ENCODE data around the gene POMGNT1.

Gene POMGNT1

GRCh38 chr1:46206399-46206798 is 8.2 kb upstream of the POMGNT1 start:
- DNase-seq = no peak

DNA sequence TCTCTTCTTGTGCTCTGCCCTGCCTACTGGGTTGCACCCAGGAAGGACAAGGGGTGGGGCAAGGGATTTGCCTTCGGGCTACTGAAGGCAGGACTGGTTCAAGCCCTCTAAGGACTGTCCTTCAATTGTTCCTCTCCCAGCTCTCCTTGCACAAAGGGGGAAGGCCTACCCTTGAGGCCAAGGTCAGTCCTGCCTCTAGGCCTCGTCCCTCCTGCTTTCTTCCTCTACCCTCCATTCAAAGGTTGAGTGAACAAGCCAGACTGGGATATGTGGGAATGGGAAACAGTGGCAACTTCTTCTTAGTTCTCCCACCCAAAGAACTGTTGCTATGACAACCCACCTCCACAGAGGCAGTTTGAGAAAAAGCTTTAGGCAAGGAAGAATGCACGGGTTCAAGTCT is 7.6 kb upstream of the POMGNT1 start:
- DNase-seq = no peak

DNA sequence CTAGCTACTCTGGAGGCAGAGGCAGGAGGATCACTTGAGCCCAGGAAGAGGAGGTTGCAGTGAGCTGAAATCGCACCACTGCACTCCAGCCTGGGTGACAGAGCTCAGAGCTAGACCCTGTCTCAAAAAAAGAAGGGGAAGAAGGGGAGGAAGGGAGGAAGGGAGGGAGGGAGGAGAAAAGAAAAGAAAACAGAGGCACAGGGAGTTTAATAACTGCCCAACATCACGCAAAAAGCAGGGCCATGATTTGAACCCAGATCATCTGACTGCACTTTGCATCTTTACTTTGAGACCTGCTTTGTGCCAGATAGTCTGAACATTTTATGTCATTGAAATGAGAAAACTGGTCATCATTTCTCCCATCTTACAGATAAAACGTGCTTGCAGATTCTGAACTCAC is 6.9 kb upstream of the POMGNT1 start:
- DNase-seq = no peak

- no peak for DNase-seq
Observed at GRCh38 chr1:46204406-46204742, 6.1 kb upstream of the POMGNT1 start.

DNA sequence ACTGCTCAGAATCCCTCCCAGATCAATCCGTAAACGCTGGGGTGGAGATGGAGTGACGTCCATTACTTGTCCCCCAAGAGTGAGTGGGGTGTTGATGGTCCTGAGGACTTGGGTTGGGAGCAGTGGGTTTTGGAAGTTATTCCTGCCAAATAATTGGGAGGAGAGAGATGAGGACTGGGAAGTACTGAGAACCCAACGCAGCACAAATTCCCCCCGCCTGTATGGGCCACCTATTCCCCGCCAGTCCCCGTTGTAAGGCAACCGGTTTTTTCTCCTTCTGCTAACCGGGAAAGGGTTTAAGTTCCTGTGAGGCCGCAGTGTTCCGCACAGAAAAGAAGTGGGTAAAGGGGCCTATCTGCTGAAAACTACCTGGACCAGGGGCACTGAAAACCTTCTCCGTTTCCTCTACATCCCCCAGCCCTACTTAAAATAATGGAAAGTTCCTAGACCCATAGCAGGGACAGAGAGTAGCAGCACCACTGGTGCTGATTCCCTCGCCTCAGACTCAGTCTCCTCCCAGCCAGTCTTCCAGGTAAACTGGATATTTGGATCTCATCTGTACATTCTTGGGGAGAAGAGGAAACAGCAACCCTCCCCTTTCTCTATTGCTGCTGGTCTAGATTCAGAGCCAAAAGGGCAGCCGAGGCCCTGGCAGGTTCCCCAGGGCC is 5.6 kb upstream of the POMGNT1 start:
- DNase-seq = no peak

DNA sequence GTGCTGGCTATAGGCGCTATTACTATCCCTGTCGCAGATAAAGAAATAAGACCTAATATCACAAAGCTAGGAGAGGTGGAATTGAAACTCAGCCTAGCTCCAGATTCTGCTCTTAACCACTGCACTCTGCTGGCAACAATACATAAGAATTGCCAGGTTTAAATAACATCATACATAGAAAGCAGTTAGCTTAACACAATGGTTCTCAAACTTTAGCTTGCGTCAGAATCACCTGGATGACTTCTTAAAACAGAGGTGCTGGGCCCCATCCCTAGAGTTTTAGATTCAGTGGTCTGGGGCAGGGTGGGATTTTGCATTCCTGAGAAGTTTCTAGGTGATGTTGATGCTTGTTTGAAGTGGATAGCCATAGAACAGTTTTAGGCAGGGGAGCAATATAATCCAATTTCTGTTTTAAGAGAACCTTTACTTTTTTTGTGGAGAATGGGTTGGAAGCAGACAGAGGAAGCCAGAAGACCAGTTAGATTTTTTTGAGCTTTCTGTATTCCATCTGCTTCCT is 1.1 kb upstream of the POMGNT1 start:
- DNase-seq = no peak

DNA sequence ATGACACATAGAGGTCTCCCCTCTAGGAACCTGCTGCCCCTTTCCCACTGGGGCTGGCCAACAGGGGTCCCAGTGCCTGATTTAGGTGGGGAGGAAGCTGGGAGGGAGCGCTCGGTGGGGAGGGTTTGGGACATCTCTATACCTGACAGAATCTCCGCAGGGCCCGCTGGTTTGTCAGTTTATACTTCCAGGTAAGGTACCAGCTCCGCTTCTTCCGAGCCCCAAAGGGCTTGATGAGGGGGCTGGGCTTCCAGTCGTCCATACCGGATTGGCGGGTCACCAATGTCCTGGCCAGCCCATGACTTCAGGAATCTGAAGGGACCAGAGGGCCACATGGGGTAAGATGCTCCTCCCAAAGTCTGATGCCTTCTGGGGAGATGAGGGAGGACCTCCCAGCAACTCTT is 672 bp downstream of the POMGNT1 start:
- no peak for DNase-seq

DNA sequence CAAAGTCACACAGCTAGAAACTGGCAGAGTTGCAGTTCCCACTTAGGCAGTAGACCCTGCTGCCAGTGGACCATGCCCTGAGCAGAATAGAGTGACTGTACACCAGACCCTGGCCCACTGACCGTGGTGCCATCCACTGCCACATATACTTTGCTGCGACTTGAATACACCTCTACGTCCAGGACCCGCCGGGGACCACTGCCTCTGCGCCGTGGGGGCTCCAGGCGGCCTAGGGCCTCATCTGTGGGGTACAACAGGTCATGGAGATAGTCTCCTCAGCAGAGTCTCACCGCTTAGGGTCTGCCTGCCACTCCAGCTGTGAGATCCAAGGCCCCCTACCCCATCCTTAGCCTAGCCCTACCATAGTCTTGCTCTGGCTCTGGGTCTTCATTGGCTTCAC is 1.6 kb downstream of the POMGNT1 start:
- DNase-seq = no peak

DNA sequence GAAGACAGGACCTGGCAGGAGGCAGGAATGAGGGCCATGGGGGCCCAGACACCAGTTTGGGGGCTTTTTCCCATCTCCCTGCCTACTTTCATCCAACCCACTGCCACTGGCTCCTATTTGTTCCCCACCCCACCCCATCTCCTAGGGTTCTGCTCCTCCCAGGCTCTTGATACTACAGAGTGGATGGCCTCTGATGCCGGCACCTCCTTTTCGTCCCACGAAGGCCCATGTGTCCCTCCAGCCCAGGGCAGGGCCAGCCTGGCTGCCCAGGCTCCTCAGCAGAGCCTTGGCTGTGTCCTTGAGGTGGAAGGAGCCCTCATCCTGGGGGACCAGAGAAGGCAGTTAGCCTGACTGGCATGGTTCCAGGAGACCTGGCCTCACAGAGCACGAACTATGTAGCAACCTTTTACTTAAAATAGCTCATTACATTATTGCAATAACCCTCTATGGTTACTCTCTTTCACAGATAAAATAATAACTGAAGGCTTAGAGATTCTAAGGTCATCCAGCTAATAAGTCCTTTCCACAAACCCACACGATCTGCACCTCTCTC is 3.5 kb downstream of the POMGNT1 start:
- DNase-seq = no peak

- no peak for DNase-seq
Observed at GRCh38 chr1:46193984-46194570, 4.2 kb downstream of the POMGNT1 start.

GRCh38 chr1:46193285-46193684 is 4.9 kb downstream of the POMGNT1 start:
- no peak for DNase-seq

GRCh38 chr1:46192171-46192570 is 6.1 kb downstream of the POMGNT1 start:
- no peak for DNase-seq

GRCh38 chr1:46191033-46191701 is 7.1 kb downstream of the POMGNT1 start:
- no peak for DNase-seq

DNA sequence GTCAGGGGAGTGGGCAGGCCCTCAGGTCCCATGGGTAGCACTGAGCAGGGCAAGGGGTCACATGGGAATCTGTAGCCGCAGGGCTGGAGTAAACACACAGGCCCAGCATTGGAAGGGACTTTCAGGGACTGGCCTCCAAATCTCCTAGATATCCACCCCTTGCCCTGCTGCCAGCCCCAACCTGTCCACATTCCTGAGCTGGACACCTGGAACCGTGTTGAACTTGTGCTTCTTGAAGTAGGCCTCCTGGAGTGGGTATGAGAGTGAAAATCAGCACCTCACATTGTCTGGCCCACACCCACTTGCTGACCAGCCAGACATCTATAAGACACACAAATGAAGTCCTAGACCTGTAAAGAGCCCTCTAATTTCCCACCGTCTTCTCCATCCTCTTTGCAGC is 7.7 kb downstream of the POMGNT1 start:
- no peak for DNase-seq

GRCh38 chr1:46188295-46189030 is 9.8 kb downstream of the POMGNT1 start:
- no peak for DNase-seq

- no peak for DNase-seq
Observed at GRCh38 chr1:46187106-46187869, 10.9 kb downstream of the POMGNT1 start.

GRCh38 chr1:46186076-46186475 is 12.2 kb downstream of the POMGNT1 start:
- no peak for DNase-seq

GRCh38 chr1:46184920-46185658 is 13.1 kb downstream of the POMGNT1 start:
- DNase-seq = no peak

GRCh38 chr1:46183926-46184557 is 14.2 kb downstream of the POMGNT1 start:
- DNase-seq = no peak

GRCh38 chr1:46183079-46183847 is 15.0 kb downstream of the POMGNT1 start:
- DNase-seq = no peak

Measured in CD4-positive, alpha-beta T cell treated with Interleukin-21 for 1 hour (primary cell).